Transverse colon (tissue), 4 donors: ENCODE data around the gene CEACAM18. TPM values are rescaled to one million over a fixed set of nuclear protein-coding genes. Genes with fewer than 3 reads are reported as not detected.
A peak's percentile ranks its signal among the peaks of the same experiment; 100 is the strongest.
"Not testable (repeated sequence)": the region's sequence is repeated elsewhere in the genome, so short reads cannot be mapped to it uniquely, and the experiment has no call there.

ENCODE experiments used
- DNase-seq: peaks from one replicate; pipeline ENCODE4 v3.0.0-alpha.2; 2019
- H3K27ac ChIP-seq, 4 donors: fragments of 200-600 bp; sonication (generic); 2 replicates each; pipeline ENCODE4 v1.5.1; 2016 to 2018; ENCODE audit warnings: inconsistent platforms in 4 of 4
- H3K27me3 ChIP-seq: fragments of 200-600 bp; sonication (generic); 2 replicates; pipeline ENCODE4 v1.5.1; 2017; ENCODE audit warnings: inconsistent platforms
- H3K36me3 ChIP-seq, 4 donors: fragments of 200-600 bp; sonication (generic); 2 replicates each; pipeline ENCODE4 v1.5.1; 2017 to 2019; ENCODE audit warnings: inconsistent platforms in 4 of 4
- H3K4me1 ChIP-seq, 4 donors: fragments of 200-600 bp; sonication (generic); 2 replicates each; pipeline ENCODE4 v1.5.1; 2017 to 2020; ENCODE audit warnings: inconsistent platforms in 4 of 4
- H3K4me3 ChIP-seq, 4 donors: fragments of 200-600 bp; sonication (generic); 1 replicate in 1 of 4; 2 replicates in 3 of 4; pipeline versions ENCODE4 v1.5.1 to v1.6.1; 2017 to 2019; ENCODE audit warnings: inconsistent platforms in 4 of 4
- H3K9me3 ChIP-seq, 2 donors: fragments of 200-600 bp; sonication (generic); 2 replicates each; pipeline ENCODE4 v1.5.1; 2017 to 2019; ENCODE audit warnings: inconsistent platforms in 2 of 2
- EP300 ChIP-seq: sonication (generic); formaldehyde crosslinking; IDR thresholded peaks from one replicate; pipeline ENCODE4 v1.6.1; 2017; ENCODE audit warnings: antibody characterized with exemption, low read depth
- POLR2A ChIP-seq: fragments of 450-650 bp; IDR thresholded peaks from one replicate; pipeline ENCODE4 v1.6.1; 2016; ENCODE audit warnings: antibody characterized with exemption, mild to moderate bottlenecking, moderate library complexity
- POLR2AphosphoS5 ChIP-seq, 3 donors: sonication (generic); formaldehyde crosslinking; IDR thresholded peaks; one replicate each; pipeline ENCODE4 v1.6.1; 2016; ENCODE audit warnings: antibody characterized with exemption in 3 of 3
- WGBS, 2 donors: methylation state at CpG; one replicate each; pipeline ENCODE4 v1.1.5; 2018; ENCODE audit warnings: low coverage in 1 of 2; 5-methylcytosine and 5-hydroxymethylcytosine counted together
- in situ Hi-C, 4 donors: fragments of 200-750 bp; cut with MboI; loops; one replicate each; pipeline versions ENCODE4 v1.15.0 to v1.15.1; 2017; ENCODE audit warnings: low sequenced_read_pairs in 3 of 4, low pct_ligation_motif_present in 1 of 4, low pct_unique_long_range_greater_than_20kb in 1 of 4
- intact Hi-C: fragments of 100-400 bp; cut with DNase I; formaldehyde crosslinking; loops from one replicate; pipeline ENCODE4 v1.15.1; 2023; ENCODE audit warnings: low total_unique reads
- total RNA-seq, 4 donors: library from RNA; depleted of rRNA; stranded (reverse); fragments of >200 nt; gene quantifications; one replicate each; pipeline ENCODE4 v1.1.0, GENCODE V29; 2016
- TF ChIP-seq, protein P1 (sequence below), 5 experiments: fragments of 200-600 bp in 3 of 5; fragments of 450-650 bp in 2 of 5; sonication (generic) in 3 of 5; IDR thresholded peaks; 1 replicate in 2 of 5; 2 replicates in 3 of 5; pipeline ENCODE4 v1.5.1; 2016 to 2017; ENCODE audit warnings: antibody characterized with exemption in 5 of 5, inconsistent platforms in 3 of 5, mild to moderate bottlenecking in 2 of 5, moderate library complexity in 1 of 5

Gene CEACAM18
- total RNA-seq, 4 donors from 2014 or later, result not detected

DNA sequence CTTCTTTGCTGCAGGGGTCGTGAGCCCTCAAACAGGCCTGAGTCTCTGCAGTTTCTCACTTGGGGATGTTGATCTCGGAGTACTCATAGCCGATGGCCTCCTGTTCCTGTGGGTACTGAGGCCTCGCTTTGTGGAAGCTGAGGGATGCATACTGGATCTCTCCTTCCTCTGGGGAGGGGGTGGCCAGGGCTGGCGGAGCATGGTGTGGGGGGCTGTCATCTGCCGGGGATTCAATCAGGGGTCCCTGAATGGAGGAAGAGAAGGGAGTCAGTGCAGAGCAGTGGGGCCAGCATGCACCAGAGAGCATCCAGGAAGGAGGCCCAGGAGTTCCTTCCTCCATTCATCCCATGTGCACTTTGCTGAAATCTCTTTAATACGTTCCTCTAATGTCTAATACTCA lies 13.2 kb downstream of the CEACAM18 start:
- no peaks in the 10 kb centered on the region for H3K9me3 ChIP-seq
- no peak for TF ChIP-seq POLR2A
- TF ChIP-seq, protein P1, sequence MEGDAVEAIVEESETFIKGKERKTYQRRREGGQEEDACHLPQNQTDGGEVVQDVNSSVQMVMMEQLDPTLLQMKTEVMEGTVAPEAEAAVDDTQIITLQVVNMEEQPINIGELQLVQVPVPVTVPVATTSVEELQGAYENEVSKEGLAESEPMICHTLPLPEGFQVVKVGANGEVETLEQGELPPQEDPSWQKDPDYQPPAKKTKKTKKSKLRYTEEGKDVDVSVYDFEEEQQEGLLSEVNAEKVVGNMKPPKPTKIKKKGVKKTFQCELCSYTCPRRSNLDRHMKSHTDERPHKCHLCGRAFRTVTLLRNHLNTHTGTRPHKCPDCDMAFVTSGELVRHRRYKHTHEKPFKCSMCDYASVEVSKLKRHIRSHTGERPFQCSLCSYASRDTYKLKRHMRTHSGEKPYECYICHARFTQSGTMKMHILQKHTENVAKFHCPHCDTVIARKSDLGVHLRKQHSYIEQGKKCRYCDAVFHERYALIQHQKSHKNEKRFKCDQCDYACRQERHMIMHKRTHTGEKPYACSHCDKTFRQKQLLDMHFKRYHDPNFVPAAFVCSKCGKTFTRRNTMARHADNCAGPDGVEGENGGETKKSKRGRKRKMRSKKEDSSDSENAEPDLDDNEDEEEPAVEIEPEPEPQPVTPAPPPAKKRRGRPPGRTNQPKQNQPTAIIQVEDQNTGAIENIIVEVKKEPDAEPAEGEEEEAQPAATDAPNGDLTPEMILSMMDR (IDR thresholded peaks at IDR 0.05), result no peak
- no peak for TF ChIP-seq EP300
- no peak for TF ChIP-seq POLR2AphosphoS5 (IDR thresholded peaks at IDR 0.05)
- WGBS, 2 donors, result 60 to 76% methylated on average over 1 to 7 of the region's 7 CpGs
- no peaks in the 10 kb centered on the region for H3K36me3 ChIP-seq
- H3K4me3 ChIP-seq, result no peak overlapping the region
- H3K27me3 ChIP-seq, result no peaks in the 10 kb centered on the region
- DNase-seq, result no peak
- in situ Hi-C loops, result loop anchor here in 1 of 4 donors (25.0 kb wide), 1 partner anchor 171 kb away; no protein-coding TSS in a partner anchor
- H3K4me1 ChIP-seq, result no peaks in the 10 kb centered on the region
- intact Hi-C loops, result no loop called here
- no peak overlapping the region for H3K27ac ChIP-seq

DNA sequence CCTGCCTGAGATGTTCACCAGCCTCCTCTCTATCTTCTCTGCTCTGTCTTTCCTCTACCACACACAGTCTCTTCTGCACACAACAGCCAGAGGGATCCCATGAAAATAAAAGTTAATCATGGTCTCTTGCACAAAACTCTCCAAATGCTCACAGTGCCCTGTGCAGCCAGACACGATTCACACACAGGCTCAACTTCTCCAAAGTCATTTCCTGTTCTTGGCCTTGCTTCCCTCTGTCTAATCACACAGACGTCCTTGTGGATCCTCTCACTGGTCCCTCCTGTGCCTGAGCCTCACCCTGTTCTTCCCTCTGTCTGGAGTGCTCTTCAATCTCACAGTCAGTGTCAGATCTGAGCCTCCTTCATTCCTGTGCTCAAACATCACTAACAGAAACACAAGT lies 15.4 kb downstream of the CEACAM18 start:
- Histone ChIP-seq H3K9me3 (no peaks in the 10 kb centered on the region), H3K4me3 (no peak overlapping the region), H3K36me3 (no peaks in the 10 kb centered on the region), H3K27ac (no peak overlapping the region), H3K4me1 (no peaks in the 10 kb centered on the region), H3K27me3 (no peaks in the 10 kb centered on the region)
- DNase-seq, result no peak
- intact Hi-C loops, result no loop called here
- TF ChIP-seq POLR2A (no peak), EP300 (no peak), POLR2AphosphoS5 (IDR thresholded peaks at IDR 0.05) (no peak)
- TF ChIP-seq, protein P1 (IDR thresholded peaks at IDR 0.05), result no peak
- in situ Hi-C loops, result loop anchor here in 1 of 4 donors (25.0 kb wide), 1 partner anchor 169 kb away; no protein-coding TSS in a partner anchor
- 27 to 35% methylated on average over 2 of the region's 2 CpGs for WGBS, 2 donors

DNA sequence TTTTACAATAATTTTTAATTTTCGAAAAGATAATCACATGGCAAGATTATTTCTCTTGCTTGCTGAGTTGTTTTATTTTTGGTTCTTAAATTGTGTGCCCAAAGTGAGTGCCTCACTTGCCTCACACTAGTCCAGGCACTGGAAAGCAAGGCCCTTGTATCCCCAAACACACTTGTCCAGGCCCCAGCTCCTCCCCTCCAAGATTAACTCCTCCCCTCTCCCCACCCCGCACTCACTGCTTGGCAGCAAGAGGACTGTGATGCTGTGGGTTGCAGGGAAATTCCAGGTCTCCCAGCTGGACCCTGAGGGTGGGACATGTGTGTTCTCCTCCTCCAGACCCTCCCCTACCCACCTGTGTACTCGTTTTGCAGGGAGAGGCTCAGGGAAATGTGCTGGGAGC lies 19.3 kb downstream of the CEACAM18 start:
- TF ChIP-seq POLR2AphosphoS5 (IDR thresholded peaks at IDR 0.05) (no peak), EP300 (no peak), POLR2A (no peak)
- TF ChIP-seq, protein P1 (IDR thresholded peaks at IDR 0.05), result no peak
- Histone ChIP-seq H3K27me3 (no peaks in the 10 kb centered on the region), H3K4me1 (no peaks in the 10 kb centered on the region), H3K27ac (no peak overlapping the region), H3K9me3 (no peaks in the 10 kb centered on the region), H3K4me3 (no peak overlapping the region), H3K36me3 (no peaks in the 10 kb centered on the region)
- in situ Hi-C loops, result loop anchor here in 1 of 4 donors (25.0 kb wide), 1 partner anchor 165 kb away; no protein-coding TSS in a partner anchor
- intact Hi-C loops, result no loop called here
- WGBS, 2 donors, result 39 to 70% methylated on average over 1 to 3 of the region's 3 CpGs
- no peak for DNase-seq

DNA sequence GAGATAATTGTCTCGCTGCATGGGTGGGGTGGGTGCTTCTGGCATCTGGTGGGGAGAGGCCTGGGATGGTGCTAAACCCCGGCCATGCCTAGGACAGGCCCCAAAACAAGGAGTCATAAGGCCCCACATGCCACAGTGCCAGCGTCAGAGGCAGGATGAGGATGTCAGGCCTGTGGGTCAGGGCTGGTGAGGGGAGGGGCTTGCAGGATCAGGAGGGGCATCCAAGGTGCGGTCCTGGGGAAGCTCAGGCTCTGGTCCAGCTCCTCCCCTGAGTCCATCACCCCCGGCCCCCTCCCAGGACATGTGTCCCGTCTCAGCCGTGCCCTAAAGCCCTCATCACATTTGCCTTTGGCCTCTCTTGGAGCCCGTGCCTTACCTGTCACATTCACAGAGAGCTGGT lies 22.6 kb downstream of the CEACAM18 start:
- H3K27me3 ChIP-seq, H3K27ac ChIP-seq, H3K4me3 ChIP-seq, in situ Hi-C loops, H3K4me1 ChIP-seq, DNase-seq, intact Hi-C loops, H3K9me3 ChIP-seq, H3K36me3 ChIP-seq: not testable (repeated sequence)
- 50% methylated on average over 7 of the region's 8 CpGs; no CpG with 5 or more reads in 1 of the 2 donors for WGBS, 2 donors

DNA sequence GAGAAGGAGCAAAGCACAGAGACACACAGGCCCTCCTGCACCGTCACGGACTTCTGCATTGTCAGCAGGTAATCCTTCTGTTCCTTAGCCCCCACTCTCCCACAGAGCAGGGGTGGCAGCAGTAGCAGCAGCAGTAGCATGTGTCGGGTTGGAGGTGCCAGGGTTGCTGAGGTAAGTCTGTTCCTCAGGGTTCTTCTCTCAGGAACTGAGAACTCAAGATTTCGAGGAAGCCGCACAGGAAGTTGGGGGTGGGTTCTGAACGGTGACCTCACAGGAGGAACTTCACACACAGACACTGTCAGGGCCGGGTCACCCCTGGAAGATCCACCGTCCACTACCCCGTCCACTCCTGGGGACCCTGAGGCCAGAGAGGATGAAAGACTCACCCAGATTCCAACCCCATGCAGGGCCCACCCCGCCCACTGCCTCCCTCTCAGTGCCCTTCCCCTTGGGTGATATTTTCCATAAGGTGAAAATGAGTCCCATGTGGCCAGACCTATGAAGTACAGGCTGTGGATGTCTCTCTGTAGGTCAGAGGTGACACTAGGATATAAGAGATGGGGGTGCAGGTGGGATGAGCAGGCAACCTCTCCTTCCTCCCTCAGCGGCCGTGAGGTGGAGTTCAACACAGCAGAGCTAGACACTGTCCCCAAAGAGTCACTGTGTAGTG lies 23.4 kb downstream of the CEACAM18 start, which contains the start of gene SIGLEC12:
Gene SIGLEC12, minus strand, starts transcription at position 207 of the 670 bp plus-strand sequence. Its CDS starts 67 bp downstream, at position 140.
- Histone ChIP-seq H3K36me3 (no peaks in the 10 kb centered on the region), H3K27ac (no peak within 1 kb of the TSS), H3K4me3 (no peak within 1 kb of the TSS), H3K27me3 (no peaks in the 10 kb centered on the region), H3K4me1 (no peaks in the 10 kb centered on the region), H3K9me3 (no peaks in the 10 kb centered on the region)
- peak; percentile 28 for DNase-seq
- TF ChIP-seq POLR2A, result no peak
- TF ChIP-seq EP300, result no peak
- TF ChIP-seq, protein P1 (IDR thresholded peaks at IDR 0.05), result no peak
- in situ Hi-C loops, result no loop called here
- 69% methylated on average over 12 of the region's 12 CpGs; no CpG with 5 or more reads in 1 of the 2 donors for WGBS, 2 donors
- intact Hi-C loops, result no loop called here
